Glomerular visceral epithelial cell (primary cell): ENCODE results near the gene AUTS2.

ENCODE experiments used
- DNase-seq: peaks from one replicate; pipeline ENCODE4 v3.0.0-alpha.2; 2016; ENCODE audit errors: extremely low spot score

AUTS2 gene

GRCh38 chr7:69857014-69857413 is 258.7 kb downstream of the AUTS2 start:
- no peak for DNase-seq

- no peak for DNase-seq
Observed at GRCh38 chr7:69858471-69858870, 260.2 kb downstream of the AUTS2 start.

- DNase-seq, result no peak
Observed at GRCh38 chr7:69859342-69859741, 261.1 kb downstream of the AUTS2 start.

- DNase-seq, result no peak
Observed at GRCh38 chr7:69860486-69860885, 262.2 kb downstream of the AUTS2 start.

DNA sequence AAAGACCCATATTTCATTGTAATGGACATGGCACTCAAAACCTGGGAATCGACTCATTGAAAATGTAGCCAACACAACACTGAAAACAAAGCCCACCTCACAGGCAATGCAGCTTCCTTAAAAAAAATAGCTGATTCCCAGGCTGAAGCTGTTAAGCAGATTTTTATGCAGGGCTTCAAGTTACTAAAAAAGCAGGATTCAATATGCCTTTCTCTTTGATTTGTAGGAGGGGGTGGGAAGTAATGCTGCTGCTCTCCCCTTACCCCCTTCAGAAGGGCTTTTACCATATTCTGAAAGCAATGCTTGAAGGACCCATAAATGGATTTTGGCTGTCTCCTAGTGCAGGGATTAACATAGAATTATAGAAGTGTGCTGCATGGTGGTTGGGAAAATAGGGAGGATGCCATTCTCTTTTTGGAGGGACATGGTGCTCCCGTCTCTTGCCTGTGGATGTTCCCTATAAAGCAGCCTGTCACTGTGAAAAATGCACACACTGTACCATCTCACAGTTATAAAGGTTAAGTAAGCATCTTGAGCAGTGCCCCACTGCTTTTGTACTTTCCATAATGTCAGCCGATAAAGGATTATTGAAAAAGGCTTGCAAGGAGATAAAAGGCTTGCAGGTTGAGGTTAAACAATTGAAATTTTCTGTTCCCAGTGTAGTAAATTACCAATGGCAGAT is 262.8 kb downstream of the AUTS2 start:
- DNase-seq, result no peak

DNA sequence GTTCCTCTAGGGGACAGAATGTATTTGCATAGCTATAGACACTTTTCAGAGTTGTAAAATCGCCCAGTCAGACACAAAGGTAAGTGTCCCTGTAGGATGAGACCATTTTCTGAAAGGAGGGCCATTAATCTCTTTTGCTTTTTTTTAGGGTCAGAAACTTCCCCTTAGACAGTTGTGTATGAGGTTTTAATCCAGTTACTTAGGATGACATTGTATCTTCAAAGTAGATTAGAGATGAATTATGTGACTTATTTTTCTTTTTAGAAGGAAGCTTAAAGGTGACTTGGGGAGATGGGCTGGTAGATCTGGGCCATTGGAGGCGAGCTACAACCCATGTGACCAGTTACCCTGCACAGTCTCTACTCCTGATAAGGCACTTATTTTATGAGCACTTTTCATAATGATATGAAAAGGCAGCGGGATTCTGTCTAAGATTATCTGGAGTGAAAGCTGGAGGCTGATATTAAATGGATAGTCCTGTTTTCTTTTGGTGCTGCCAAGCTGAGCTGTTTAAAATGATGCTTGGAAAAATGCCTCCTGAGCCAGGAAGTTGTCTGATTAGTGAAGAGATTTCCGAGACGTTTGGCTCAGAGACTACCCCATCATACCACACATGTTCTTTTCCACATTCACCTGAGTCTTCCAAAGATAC is 264.3 kb downstream of the AUTS2 start:
- DNase-seq, result no peak

- DNase-seq, result no peak
Observed at GRCh38 chr7:69864274-69864673, 266.0 kb downstream of the AUTS2 start.

DNA sequence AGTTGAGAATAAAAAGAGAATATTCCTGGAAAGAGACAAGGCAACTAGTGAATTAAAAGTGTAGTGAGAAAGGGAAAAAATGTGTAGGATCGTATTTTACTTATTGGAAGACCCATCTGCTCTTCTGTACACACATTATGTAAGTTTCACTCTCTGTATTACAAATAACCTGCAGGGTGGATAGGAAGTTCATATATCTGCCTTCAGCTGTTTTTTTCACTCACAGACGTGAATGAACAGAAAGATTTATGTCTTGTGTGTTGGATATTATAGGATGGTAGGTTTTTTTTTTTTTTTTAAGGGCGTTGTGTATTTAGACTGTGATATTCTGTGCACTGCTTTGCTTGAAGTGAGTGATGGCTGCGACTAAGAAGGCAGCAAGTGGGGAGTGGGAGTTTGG is 266.5 kb downstream of the AUTS2 start:
- no peak for DNase-seq

GRCh38 chr7:69868921-69869320 is 270.6 kb downstream of the AUTS2 start:
- no peak for DNase-seq

GRCh38 chr7:69871213-69871885 is 273.1 kb downstream of the AUTS2 start:
- DNase-seq, result no peak

DNA sequence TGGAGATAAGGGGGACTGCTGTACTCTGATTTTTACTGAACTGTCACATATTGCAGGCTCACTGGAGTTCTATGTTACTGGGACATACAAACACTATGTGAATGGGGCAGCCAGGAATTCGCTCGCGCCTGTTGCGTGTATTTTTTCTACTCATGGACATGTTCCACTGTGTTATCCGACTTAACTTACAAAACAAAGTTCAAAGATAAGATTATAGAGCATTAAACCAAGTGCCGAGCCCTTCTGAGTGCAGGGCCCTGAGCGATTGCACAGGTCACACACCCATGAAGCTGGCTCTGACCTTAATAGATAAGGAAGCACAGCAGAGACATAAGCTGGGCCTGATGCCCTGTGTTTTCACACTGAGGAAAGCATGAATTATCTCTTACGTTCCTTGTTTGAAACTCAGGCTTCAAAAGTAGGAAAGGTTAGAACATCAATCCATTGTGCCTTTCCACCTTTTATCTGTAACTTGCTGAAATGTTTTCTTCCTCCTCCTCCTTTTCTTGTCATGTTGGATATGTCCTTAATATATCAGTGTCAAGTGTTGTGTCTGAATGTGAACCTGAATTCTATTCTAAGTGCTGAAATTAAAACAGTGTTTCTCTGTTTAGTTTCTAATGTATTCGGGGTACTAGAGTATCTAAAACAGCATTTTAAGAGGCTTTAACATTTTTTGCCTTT is 273.8 kb downstream of the AUTS2 start:
- DNase-seq, result no peak

- no peak for DNase-seq
Observed at GRCh38 chr7:69873512-69873911, 275.2 kb downstream of the AUTS2 start.

DNA sequence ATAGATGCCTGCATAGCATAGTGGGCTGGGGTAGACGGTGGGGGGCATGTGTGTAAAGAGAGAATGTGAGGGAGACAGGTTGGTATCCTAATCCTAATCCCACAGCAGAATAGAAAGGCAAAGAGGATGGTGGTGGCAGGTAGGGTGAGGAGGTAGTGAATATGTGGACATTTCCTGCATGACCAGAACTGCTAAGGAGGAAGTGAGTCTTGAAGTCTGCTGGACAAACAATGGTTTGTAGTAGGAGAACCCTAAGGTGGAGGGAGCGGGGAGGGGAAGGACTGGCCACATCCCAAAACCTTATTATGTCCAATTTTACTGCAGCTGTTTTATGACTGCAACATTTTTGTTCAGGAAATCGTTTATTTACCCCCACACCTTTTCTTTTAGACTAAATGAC is 279.7 kb downstream of the AUTS2 start:
- no peak for DNase-seq

DNA sequence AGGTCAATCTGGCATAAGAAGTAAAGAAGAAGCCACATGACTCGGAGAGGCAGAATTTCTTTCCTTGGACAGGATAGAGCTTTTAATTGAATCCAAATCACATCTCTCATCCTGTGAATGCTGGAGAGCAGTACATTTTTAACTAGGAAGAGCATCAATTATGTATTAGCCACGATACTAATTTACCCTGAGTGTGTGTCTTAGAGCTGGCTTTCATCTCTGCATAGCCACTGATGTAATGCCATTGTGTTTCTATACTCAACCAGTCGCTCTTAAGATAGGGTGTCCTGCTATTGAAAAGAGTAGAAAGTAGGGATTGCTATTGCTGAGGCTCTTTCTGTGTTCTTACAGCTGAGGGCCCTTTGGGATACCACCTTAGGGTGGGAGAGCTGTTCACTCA is 280.3 kb downstream of the AUTS2 start:
- no peak for DNase-seq

DNA sequence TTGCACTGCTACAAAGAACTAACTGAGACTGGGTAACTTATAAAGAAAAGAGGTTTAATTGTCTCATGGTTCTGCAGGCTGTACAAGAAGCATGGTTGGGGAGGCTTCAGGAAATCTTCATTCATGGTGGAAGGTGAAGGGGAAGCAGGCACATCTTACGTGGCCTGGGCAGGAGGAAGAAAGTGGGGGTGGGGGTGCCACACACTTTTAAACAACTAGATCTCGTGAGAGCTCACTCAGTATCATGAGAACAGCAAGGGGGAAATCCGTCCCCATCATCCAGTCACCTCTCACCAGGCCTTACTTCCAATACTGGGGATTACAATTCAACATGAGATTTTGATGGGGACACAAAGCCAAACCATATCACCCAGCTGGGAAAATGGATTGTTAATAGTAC is 281.7 kb downstream of the AUTS2 start:
- no peak for DNase-seq

DNA sequence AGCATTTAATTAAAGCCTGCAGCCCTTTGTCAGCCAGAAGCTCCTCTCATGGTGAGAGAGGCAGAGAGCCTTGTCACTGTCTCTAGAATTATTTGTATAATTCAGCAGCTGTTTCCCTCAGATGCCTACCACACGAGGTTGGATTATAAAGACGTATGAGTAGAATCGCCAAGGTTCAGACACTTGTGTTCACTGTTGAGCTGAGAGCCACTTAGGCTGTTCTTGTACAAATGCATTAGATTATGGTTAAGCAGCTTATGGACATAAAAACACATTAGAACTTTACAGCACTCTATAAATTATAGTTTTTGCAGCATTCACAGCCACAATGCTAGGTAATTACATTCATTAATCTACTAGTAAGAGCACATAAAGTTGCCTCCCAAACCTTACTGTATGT is 282.6 kb downstream of the AUTS2 start:
- DNase-seq, result no peak

GRCh38 chr7:69882269-69882668 is 284.0 kb downstream of the AUTS2 start:
- no peak for DNase-seq

GRCh38 chr7:69883399-69883891 is 285.2 kb downstream of the AUTS2 start:
- DNase-seq, result no peak

GRCh38 chr7:69885431-69885830 is 287.2 kb downstream of the AUTS2 start:
- no peak for DNase-seq

GRCh38 chr7:69889338-69889975 is 291.2 kb downstream of the AUTS2 start:
- no peak for DNase-seq

DNA sequence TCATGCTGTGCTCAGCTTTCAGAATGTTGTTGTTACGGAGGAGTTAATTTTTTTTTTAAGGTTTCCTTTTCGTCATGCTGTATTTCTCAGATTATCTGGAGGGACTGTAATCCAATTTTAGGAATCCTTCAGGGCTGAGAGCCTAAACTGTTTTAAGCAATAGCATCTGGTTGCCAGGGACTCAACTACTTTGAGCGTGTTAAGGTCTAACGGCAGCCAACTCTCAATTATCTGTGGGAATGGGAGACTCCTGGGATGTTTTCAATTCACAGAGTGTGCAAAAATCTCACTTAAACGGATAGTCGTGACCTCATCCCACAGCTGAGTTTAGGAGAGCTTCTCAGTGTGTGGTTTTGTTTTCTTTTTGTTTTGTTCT is 291.7 kb downstream of the AUTS2 start:
- no peak for DNase-seq

- no peak for DNase-seq
Observed at GRCh38 chr7:69892790-69893189, 294.5 kb downstream of the AUTS2 start.
